HG03103 (cell line): ENCODE measurements around the gene RPS6KC1.
A peak's percentile ranks its signal among the peaks of the same experiment; 100 is the strongest.
"Not testable (repeated sequence)": the region's sequence is repeated elsewhere in the genome, so short reads cannot be mapped to it uniquely, and the experiment has no call there.

Source experiments
- ATAC-seq: cut with Tn5 transposase; IDR thresholded peaks from one replicate; pipeline ENCODE4 v1.9.1; 2021; ENCODE audit warnings: low read depth; ENCODE audit not compliant: unreplicated experiment

RPS6KC1 gene

DNA sequence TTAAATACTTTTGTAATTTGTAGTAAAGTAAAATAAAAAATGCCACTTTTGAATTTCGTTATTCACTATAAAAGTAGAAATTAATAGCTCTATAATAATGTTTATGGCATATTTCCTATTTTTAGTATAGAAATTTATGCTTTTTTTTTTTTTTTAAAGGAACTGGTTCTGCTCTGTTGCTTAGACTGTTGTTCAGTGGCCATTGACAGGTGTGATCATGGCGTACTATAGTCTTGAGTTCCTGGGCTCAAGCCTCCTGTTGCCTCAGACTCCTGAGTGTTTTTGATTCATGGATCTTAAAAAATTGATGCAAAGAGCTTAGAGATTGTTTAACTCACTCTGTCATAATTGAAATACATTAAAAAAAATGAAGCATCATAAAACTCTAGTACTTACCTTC, 53.6 kb downstream of the RPS6KC1 start:
- ATAC-seq: no peak

- ATAC-seq: no peak
Measured at GRCh38 chr1:213106298-213106697, 55.3 kb downstream of the RPS6KC1 start.

GRCh38 chr1:213107613-213108012, 56.6 kb downstream of the RPS6KC1 start:
- ATAC-seq: no peak

DNA sequence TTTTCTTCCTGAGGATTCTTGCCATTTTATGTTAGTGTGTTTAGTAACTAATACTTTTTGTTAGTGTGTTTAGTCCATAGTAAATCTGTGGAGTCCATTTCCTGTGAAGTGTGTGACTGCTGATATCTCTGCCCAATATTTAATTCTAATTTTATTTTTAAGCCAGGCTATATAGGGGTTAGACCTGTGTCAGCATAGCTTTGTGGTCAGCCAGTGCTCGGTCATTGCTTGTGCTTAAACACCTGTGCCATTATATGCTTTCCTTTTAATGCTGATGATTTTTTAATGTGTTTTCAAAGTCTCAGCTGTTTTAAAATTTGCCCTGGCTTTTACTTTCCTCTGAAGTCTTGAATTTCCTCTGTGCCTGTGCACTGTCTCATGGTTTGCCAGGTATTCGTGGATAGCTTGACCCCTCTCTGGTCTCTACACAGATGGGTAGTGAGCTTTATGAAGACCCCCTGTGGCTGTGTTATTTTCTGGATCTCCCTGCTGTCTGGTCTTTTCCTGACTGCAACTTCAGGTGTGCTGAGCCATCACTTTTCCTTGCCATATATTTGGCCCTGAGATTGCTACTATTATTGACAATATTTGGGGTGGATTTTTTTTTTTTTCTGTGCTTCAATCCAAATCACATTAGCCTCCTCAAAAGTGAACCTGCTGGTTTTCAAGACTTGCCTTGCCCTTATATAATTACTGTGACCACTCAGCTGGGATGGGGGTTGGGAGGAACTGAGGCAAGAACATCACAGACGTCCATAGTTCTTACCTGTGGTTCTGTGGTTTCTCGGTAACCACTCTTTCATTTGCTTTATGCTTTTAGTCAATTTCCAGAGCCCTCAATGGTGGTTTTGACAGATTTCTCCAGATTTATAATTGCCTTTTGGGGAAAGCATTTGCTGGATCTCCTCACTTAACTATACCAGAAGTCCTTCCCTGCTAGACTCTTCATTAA, 59.6 kb downstream of the RPS6KC1 start:
- peak; percentile 88 for ATAC-seq

- no peak for ATAC-seq
Measured at GRCh38 chr1:213111502-213111901, 60.5 kb downstream of the RPS6KC1 start.

DNA sequence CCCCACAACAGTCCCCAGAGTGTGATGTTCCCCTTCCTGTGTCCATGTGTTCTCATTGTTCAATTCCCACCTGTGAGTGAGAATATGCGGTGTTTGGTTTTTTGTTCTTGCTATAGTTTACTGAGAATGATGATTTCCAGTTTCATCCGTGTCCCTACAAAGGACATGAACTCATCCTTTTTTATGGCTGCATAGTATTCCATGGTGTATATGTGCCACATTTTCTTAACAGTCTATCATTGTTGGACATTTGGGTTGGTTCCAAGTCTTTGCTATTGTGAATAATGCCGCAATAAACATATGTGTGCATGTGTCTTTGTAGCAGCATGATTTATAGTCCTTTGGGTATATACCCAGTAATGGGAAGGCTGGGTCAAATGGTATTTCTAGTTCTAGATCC, 61.7 kb downstream of the RPS6KC1 start:
- not testable (repeated sequence) for ATAC-seq

DNA sequence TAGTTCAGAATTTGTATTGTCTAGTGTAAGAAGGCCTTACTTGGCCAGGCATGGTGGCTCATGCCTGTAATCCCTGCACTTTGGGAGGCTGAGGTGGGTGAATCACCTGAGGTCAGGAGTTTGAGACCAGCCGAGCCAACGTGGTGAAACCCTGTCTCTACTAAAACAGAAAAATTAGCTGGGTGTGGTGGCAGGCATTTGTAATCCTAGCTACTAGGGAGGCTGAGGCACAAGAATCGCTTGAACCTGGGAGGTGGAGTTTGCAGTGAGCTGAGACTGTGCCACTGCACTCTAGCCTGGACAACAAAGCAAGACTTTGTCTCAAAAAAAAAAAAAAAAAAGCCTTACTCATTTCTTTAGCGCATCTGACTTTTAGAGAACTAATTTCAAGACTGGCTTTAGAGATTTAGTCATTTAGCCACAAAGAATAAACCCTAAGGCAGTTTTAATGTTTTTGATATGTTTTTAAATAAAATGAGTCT, 66.7 kb downstream of the RPS6KC1 start:
- ATAC-seq: not testable (repeated sequence)

DNA sequence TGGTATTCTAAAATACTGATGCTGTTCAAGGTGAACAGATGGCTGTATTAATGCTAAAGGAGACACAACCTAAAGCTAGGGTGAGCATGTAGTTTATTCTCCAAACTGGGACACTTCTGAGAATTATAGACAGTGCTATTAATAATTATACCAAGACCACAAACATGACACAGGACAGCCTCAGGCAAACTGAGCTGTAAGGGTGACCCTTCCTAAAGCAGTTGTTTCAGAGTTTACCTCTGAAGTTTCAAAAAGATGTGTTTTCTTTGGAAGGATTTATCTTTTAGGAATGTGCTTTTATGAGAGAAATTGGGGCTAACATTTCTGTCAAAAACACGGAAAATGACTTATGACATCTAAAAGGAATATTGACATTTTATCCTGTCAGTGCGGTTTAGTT, 68.8 kb downstream of the RPS6KC1 start:
- no peak for ATAC-seq

- ATAC-seq: no peak
Measured at GRCh38 chr1:213120386-213120785, 69.3 kb downstream of the RPS6KC1 start.

DNA sequence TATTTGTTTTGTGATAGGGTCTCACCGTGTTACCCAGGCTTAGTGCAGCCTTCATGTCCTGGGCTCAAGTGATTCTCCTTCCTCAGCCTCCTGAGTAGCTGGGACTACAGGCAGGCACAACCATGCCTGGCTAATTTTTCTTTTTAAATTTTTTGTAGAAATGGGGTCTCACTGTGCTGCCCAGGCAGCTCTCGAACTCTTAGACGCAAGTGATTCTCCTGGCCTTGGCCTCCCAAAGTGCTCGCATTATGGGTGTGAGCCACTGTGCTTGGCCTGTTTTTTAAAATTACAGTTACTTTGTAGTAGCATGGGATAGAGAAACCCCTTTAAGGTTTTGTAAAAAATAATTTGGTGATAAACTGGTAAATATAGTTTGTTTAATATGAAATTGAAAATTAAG, 69.9 kb downstream of the RPS6KC1 start:
- no peak for ATAC-seq

DNA sequence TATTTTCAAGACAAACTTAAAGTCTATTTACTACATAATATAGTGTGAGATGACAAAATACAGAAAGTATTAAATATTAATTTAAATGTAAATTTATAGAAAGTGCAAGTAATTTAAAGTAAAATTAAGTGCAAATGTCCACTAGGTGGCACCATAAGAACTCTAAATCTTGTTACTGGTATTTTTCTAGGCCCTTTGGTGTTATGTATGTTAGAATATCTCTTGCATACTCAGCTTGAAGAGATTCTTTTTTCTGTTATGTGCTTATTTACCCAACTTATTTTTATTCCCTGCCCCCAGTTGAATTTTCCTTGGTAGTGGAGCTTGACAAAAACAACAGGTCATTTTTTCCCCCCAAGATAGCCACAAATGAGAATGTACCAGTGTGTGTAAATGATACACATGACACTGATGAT, 71.5 kb downstream of the RPS6KC1 start:
- ATAC-seq: no peak

GRCh38 chr1:213123087-213123486, 72.0 kb downstream of the RPS6KC1 start:
- ATAC-seq: no peak

DNA sequence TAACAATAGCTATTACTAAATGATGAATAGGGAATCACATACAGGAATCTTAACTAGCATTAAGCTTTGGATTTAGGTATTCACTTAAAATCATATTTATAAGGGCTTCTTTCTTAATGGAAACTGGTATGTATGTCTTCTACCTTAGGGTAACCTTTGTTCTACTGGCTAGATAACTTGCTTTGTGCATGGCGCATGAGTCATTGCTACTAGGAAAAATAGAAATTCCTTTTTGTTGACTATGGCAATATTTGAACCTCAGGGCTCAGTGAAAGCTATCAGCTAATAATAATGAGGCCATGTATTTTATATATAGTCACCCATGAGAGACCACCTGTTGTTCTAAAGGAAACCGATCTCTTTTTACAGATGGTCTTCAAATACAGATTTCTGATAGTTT, 72.5 kb downstream of the RPS6KC1 start:
- ATAC-seq: no peak

GRCh38 chr1:213124590-213124989, 73.5 kb downstream of the RPS6KC1 start:
- ATAC-seq: no peak

GRCh38 chr1:213125643-213126042, 74.6 kb downstream of the RPS6KC1 start:
- ATAC-seq: no peak

GRCh38 chr1:213127074-213127473, 76.0 kb downstream of the RPS6KC1 start:
- no peak for ATAC-seq

DNA sequence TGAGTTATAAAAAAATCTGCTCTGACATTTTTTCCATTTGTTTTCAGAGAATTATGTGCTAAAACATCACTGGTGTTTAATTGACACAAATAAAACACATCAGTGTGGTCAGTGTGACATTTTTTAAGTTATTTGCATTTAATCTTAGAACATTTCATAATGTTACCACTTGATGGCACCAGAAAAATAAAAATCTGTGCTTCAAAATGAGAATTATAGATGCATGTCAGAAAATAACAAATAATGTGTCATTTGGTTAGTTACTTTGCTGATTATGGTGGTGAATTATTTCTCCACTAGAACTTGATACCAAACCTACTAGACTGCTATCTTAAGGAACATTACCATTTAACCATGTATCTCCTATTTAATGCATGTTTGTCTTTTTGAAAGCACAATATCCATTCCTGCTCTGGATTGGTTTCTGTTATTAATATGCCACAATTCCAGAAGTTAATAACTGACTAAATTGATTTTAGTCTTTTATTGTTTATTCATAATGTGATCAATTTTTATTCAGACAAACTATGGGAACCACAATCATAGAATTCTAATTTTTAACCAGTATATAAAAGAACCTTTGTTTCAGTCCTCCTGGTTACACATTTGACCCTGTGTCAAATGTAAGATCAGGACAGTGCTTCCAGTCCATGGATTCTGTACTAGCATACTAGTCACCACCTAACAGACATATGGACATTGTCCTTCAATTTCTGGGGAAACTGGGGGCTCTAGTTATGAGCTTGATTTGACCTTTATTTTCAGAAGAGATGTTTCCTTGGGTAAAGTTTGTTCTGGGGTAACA, 81.0 kb downstream of the RPS6KC1 start:
- ATAC-seq: no peak

DNA sequence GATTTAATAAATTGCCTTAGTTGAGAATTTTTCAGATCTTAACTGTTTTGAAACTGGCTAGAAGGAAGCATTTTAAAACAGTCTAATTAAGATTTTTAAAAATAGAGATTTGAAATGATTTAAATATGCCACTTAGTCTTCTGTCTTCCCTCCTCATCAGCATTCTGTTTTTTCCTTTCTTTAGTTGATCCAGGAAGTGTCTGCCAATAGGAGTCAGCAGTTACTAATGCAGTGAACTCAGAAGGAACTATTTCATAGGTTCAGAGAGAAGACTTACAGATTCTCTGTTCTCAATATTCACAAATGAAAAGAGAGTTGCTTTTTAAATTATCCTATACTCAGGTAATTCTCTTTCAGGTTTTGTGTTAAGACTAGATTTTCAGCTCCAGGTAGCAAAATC, 84.5 kb downstream of the RPS6KC1 start:
- no peak for ATAC-seq

- no peak for ATAC-seq
Measured at GRCh38 chr1:213136190-213136917, 85.3 kb downstream of the RPS6KC1 start.

DNA sequence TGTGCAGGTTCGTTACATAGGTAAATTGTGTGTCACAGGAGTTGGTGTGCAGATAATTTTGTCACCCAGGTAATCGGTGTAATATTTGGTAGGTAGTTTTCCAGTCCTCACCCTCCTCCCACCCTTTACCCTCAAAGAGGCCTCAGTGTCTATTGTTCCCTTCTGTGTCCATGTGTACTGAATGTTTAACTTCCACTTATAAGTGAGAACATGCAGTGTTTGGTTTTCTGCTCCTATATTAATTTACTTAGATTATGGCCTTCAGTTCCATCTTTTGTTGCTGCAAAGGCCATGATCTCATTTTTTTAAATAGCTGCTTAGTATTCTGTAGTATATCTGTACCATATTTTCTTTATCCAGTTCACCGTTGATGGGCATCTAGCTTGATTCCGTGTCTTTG, 87.3 kb downstream of the RPS6KC1 start:
- ATAC-seq: no peak

GRCh38 chr1:213138892-213139291, 87.9 kb downstream of the RPS6KC1 start:
- no peak for ATAC-seq
